Midbrain (tissue), 1 donor: Measurements from ENCODE around the gene GRIN3B.

Experiments used
- DNase-seq: peaks from one replicate; lab custom pipeline; 2025; lab: John Stamatoyannopoulos, UW

GRIN3B gene

DNA sequence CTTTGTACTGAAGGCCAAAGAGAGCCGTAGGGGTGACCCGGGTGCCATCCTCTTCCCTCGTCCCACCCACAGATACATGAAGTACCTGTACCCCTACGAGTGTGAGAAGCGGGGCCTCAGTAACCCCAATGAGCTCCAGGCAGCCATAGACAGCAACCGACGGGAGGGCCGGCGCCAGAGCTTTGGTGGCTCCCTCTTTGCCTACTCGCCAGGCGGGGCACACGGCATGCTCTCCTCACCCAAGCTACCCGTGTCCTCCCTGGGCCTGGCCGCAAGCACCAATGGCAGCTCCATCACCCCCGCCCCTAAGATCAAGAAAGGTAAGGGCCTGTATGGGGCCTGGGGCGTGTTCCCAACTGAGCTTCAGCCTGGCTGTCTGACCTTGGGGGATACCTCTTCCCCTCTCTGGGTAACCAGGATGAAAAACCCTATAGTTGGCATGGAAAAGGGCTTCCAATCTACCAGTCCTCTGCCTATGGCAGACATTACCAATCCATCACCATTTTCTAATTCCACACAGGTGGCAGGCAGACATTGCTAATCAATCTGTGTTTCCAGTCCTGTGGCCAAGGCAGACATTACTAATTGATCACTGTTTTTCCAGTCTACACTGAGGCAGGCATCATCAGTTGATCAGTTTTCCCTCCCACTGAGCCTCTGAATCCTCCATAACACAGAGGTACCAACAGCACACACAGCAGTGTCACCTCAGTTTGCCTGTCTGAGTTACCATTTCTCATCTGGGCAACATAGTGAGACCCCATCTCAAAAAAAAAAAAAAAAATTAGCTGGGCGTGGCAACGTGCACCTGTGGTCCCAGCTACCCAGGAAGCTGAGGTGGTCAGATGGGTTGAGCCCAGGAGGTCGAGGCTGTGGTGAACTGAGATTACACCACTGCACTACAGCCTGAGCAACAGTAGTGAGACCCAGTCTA, 35.2 kb upstream of the GRIN3B start:
- no peak for DNase-seq

DNA sequence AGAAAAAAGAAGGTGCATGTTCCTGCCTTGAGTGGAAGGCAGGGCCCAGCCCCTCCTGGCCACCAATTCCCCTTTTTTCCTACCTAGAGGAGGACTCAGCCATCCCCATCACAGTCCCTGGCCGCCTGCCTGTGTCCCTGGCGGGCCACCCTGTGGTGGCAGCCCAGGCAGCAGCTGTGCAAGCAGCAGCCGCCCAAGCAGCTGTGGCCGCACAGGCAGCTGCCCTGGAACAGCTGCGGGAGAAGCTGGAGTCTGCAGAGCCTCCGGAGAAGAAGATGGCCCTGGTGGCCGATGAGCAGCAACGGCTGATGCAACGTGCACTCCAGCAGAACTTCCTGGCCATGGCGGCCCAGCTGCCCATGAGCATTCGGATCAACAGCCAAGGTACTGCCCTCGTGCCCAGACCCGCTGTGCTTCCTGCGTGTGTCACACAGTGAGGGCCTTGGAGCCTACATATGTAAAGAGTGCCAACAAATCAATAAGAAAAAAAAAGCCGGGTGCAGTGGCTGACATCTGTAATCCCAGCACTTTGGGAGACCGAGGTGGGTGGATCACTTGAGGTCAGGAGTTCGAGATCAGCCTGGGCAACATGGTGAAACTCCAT, 33.6 kb upstream of the GRIN3B start:
- DNase-seq: no peak

DNA sequence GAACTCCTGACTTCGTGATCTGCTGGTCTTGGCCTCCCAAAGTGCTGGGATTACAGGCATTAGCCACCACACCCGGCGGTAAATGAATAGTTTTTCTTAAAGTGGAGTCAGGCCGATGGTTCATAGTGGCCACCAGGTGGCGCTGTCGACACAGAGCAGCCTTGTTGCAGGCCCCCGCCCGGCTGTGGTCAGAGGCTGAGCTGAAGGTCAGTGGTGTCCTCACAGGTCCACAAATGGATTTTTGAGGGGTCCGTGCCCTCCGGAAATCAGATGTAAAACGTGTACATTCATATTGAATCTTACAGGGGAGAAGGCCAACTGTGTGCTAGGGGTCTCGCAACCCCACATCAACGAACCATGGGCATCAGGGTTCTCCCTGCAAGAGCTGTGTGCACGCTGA, 29.5 kb upstream of the GRIN3B start:
- no peak for DNase-seq

GRCh38 chr19:971795-972194, 28.4 kb upstream of the GRIN3B start:
- no peak for DNase-seq

GRCh38 chr19:972281-972680, 27.9 kb upstream of the GRIN3B start:
- DNase-seq: no peak

- no peak for DNase-seq
These were observed 26.3 kb upstream of the GRIN3B start for GRCh38 chr19:973726-974563.

DNA sequence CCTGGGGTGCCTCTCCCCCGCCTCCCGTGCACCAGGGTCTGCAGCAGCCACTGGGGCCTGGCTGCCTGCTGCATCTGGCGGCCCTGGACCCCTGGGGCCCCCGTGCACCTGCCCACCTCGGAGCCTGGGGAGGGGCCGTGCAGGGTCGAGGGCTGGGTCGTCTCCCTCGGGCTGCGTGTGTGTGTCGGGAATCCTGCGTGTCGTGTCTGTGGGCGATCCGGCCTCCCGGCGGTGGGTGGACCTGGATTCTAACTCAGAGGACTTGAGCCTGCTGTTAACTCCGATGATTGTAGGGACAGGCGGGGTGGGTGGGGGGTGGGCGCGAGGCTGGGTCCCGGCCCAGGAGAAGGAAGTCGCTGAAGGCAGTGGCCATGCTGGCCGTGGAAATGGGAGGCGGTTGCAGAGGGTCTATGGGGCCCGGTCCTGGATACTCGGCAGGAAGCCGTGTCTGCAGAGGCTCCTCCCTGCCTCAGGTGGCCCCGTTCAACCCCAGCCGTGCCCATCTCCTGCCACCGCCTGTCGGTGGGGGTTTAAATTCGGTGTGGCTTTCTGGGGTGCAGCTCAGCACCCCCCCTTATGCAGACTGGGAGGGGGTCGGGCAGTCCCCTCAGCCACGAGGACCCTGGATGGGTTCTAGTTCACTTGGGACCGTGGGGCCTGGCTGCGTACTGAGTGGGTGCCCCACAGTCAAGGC, 25.5 kb upstream of the GRIN3B start:
- DNase-seq: no peak

- DNase-seq: no peak
These were observed 23.7 kb upstream of the GRIN3B start for GRCh38 chr19:976476-976875.

GRCh38 chr19:977058-977464, 23.2 kb upstream of the GRIN3B start:
- DNase-seq: no peak

GRCh38 chr19:979318-979741, 20.9 kb upstream of the GRIN3B start:
- no peak for DNase-seq

DNA sequence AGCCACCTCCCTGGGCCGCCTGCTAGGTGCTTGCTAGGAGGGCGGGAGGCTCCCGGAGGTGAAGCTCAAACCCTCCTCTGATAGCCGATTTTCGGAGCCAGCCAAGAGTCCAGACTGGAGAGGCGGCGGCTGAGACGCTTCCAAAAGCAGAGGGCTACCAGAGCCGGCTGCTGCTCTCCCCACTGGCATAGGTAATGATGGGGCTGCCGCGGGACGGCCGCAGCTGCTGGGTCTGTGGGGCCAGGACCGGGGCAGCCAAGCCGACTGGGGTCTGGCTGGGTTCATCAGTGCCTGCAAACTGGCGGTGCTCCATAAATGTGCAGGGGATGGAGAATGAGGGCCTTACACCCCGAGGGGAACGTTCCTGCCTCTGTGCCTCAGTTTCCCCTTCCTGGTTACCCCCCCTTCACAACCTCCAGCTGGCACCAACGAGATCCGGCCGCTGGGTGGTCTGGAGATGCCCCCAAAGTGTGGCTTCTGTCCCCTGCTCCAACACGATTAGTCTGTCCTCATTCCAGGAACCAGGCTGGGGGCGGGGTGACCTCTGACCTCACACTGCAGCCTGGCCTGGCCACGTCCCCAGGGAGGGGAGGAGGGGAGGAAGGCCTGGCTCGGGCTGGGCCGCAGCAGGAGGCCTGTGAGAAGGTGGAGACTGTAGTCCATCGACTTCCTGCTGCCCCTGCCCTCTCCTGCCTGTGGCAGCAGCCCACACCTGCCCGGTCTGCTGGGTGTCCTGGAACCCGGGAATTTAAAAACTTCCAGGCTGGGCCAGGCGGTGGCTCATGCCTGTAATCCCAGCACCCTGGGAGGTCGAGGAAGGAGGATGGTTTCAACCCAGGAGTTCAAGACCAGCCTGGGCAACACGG, 19.9 kb upstream of the GRIN3B start:
- no peak for DNase-seq

- DNase-seq: peak; percentile 62
These were observed 17.6 kb upstream of the GRIN3B start for GRCh38 chr19:982567-983170.

DNA sequence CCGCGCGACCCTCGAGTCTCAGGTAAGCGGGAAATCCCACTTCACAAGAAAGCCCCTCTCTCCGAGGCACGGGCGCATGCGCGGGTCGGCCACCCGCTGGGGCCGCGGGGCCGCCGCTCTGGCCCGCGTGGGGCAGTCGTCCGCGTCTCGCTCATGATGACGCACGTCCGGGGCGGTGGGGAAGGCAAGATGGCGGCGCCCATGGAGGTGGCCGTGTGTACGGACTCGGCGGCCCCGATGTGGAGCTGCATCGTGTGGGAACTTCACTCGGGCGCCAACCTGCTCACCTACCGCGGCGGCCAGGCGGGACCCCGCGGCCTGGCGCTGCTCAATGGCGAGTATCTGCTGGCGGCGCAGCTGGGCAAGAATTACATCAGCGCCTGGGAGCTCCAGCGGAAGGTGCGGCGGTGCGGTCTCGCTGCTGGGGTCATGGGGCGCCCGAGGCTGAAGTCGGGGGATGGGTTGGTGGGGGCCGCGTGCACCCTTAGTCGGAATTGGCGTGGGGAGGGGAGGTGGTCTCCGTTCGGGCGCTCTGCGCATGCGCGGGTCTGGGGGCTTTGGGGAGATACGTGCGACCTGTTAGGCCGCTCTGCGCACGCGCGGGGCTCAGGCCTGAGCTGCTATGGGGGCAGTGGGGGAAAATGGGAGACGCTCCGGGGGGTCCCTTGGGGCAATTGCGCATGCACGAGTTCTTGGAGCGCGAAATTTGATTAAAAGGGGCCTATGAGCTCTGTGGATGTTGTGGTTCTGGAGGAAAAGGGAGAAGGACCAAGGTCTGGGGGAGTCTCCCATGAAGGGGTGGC, 15.9 kb upstream of the GRIN3B start, which contains the start of gene WDR18:
TSS of gene WDR18 (plus strand) at position 181 of the 803 bp plus-strand sequence. CDS start at position 190, 9 bp downstream.
- peak; percentile 92 for DNase-seq

- DNase-seq: no peak
These were observed 14.1 kb upstream of the GRIN3B start for GRCh38 chr19:986083-986482.

- DNase-seq: no peak
These were observed 12.1 kb upstream of the GRIN3B start for GRCh38 chr19:988081-988480.

- no peak for DNase-seq
These were observed 11.7 kb upstream of the GRIN3B start for GRCh38 chr19:988510-988909.

DNA sequence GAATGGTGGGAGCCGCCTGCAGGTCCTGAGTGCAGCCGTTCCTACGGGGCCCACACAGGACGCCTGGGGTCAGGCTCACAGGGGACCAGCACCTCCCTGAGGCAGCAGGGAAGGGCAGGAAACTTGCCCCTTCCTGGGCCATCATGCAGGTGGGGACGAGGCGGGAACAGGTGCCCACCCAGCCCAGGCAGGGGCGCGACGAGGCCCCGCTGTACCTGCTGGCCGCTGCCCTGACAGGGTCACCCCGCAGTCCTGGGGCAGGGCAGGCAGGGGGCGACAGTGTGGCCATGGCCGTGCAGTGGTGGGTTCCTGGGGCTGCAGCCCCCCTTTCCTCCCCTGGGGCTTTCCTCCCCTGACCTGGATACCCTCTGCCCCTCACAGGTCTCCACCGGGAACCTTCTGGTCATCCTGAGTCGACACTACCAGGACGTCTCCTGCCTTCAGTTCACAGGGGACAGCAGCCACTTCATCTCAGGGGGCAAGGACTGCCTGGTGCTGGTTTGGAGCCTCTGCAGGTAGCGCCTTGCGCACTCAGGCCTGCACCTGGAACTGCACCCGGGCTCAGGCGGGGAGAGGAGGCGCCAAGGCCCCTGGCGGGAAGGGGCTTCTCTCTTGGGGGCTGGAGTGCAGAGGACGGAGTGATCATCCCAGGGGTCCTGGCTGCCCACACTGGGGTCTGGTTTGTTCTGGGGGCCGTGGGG, 10.7 kb upstream of the GRIN3B start:
- no peak for DNase-seq

DNA sequence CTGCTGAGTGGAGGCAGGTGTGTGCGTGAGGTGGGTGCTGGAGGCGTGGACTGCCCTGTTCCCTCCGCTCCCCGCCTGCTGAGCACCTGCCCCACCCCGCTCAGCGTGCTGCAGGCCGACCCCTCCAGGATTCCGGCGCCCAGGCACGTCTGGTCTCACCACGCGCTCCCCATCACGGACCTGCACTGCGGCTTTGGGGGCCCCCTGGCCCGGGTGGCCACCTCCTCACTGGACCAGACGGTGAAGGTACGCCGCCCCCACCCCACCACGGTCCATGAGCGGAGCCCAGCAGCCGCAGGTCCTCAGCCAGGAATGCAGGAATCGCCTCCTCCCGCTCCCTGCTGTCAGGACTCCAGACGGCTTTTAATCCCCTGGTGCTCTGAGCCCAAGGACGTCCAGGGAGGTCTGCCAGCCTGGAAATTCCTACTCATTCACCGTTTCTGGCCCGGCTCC, 10.1 kb upstream of the GRIN3B start:
- DNase-seq: no peak

GRCh38 chr19:990746-991145, 9.5 kb upstream of the GRIN3B start:
- DNase-seq: no peak
